HS-27A (cell line): ENCODE results near the gene KCNIP1.
A peak's percentile ranks its signal among the peaks of the same experiment; 100 is the strongest.

Experiments
- DNase-seq: peaks from one replicate; pipeline ENCODE4 v3.0.0-alpha.2; 2012; ENCODE audit warnings: low read depth, missing footprints

The KCNIP1 gene

DNA sequence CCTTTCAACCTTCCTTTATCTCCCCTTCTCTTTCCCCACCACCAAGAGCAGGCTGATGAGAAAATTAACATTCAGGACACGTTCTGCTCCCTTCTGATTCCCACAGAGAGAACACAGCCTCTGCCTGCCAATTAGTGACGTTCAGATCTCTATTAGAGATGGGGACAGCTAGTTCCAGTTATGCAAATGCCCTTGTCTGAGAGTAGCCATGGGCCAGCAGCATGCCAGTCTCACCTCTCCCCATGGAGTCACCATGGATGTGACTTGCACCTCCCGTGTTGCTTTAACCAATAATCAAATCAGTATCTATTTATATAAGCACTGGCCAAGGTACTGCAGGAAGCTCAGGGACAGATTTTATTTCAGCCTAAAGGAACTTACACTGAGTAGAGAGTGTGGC is 61.3 kb downstream of the KCNIP1 start:
- DNase-seq, result no peak

DNA sequence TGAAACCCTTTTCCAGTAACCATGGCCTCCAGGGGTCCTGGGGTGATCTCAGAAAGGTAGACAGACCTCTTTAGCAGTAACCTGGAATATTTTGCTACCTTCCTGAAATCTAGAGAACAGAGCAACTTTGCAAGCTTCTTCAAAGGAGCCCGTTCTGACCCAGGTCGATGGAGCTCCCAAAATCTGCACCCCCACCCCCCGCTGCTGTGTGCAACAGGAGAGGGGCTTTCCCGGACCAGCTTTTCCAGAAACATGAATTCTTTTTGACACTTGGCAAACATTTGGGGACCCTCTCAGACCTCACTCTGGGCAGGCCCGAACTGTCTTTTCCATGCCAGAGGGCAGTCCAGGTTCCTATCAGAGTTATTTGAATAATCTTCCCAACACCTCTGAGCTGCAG is 65.3 kb downstream of the KCNIP1 start:
- DNase-seq, result no peak

DNA sequence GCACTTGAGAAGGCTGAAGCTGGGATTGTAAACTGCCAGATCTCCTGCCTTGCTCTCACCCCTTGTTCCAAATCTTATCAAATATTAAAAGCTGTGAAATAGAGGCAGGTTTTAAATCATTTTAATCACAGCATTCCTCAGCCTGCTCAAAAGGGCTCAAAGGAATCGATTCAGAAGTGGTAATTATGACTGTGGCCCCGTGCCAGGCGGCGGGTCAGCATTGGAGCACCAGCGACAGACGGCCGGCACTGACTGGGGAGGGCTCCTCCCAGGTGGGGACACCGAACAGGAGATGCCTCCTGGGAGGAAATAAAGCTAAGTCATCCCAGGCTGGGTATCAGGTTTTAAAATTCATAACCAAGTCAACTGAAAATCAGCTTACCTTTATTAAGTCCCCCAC is 66.7 kb downstream of the KCNIP1 start:
- DNase-seq, result no peak

DNA sequence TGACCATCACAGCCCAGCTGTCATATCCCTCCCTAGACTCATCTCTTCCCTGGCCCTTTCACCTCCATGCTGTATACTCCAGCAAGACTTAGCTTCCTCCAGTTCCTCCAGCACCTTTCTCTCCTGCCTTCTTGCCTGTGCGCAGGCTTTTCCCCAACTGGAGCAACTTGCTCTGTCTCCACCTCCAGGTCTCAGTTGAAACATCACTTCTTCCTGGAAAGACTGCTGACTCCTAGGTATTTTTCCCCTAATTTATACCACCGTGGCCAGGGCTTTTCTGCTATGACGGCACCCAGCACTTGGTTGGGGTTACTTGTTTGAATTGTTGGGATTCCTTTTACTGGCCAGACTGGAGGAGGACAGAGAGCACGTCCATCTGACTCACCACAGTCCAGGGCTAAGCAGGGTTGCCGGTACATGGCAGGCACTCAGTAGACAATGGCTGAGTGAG is 67.5 kb downstream of the KCNIP1 start:
- DNase-seq, result peak; percentile 14

DNA sequence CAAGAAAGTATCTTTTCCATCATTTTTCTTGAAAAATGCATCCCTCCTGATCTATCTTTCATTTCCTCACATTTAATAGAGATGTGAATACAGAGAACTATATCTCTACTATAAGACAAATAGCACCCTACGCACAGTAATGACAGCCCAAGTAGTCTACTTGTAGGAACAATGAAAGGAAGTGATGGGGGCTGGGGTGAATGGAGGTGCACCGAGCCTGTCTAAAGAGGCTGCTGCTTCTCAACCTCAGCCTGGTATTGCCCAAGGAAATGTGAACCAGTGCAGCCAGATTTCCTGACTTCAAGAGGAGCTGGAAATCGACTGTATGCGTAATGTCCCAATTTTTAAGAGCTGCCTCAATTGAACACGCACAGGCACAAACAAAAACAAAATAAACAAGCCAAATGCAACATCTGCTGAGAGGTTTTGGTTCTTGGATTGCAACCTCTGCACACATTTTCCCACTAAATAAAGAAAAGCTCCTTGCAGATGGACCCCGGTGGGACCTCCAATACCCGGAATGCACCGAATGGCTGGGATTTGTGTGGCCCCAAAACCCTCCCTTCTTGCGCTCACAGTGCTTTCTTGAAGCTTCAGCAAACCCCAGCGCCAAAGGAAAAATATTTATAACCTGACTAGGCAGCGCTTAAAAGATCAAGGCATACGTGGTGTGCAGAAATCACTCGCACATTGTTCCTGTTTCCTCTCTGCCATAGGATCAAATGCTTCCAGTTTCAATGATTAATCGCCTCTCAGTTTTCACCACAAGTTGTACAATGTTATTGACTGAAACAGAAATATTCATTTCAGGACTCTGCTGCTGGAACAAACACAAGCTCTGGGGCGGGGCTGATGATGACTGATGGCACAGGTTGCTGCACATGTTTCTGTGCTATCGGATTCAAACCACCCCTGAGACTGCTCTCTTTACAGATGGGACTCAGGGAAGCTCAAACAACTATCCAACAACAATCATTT is 68.3 kb downstream of the KCNIP1 start:
- DNase-seq, result no peak

DNA sequence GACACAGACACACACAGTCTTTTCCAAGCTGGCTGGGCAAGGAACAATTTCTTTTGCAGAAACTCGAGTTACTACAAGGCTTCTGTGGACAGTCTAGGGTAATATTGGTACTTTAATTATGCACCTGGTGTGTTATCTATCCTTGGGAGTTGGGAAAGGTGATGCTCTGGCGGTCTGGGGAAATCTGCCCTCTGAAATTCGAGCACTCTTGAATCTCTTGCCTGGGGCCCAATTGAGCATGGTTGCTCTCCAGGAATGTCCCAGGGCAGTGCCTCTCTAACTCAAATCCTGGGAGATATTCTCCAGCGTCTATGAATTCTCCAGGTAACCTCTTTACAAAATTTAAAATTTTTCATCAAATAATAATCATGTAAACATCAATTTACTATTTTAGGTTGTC is 69.3 kb downstream of the KCNIP1 start:
- no peak for DNase-seq

DNA sequence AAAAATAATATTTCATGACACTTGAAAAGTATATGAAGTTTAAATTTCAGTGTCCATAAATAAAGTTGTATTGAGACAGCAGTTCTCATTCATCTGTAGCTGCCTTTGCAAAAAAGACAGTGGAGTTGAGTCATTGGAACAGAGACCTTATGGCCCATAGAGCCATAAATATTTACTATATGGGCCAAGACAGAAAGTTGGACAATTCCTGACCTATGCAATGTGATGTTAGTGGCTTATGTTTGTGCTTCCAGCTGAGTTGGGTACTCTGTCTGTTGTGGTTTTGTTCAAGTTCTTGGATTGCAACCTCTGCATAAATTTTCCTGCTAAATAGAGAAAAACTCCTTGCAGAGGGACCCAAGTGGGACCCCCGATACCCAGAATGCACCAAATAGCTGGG is 69.8 kb downstream of the KCNIP1 start:
- no peak for DNase-seq

DNA sequence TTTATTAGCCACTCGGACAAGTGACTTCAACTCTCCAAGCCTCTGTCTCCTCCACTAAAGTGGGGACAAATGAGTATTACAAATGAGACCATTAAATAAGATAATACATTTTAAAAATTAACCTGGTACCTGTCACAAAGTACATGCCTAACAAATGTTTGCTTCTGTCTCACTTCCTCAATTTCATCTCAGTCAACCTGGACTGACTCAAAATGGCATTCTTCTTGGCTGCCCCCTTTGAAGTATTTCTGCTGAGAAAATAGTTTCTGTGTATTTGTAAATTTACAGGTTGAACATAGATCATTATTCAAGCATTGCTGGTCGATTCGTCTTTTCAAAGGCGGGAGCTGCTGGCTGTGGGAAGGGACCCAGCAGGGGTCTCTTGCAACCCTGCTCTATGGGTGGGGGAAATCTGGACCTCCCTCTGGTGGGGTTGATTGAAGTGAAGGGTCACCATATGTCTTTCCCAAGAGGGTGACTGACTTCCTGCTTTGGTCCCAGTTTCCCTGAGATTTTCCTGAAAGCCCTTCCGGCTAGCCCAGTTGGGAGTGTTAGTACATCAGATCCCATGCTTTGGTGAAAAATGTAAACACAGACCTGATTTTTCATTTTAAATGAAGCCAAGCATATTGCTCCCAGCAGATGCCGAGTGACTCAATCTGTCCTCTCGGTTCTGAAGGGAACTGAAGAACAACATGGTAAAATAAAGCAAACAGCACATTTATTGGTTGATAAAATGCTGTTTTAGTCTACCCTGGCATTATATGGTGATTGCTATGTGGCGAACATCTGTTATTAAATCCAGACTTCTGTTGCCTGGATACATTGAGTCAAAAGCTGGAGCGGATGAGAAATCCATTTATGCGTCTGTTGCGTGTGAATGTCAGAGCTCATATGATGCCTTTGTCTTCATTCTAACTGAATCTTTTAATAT is 73.0 kb downstream of the KCNIP1 start:
- DNase-seq, result no peak

DNA sequence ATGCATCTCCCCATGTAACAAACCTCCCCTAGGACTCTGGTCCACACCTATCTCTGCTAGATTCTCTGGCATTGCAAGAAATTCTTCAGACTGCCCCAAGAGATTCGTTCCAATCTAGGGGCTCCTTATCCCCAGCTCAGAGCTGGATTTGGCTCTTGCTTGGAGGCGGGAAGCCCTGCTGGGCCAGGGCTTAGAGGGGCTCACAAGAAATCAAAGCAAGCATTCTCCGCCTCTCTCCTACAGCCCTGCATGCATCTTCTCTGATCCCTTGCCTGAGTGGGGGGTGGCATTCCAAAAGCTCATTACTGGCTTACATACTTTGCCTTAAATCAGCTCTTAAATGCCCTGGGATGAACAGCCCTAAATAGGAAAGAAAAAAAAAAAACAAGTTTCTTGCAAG is 75.8 kb downstream of the KCNIP1 start:
- no peak for DNase-seq

DNA sequence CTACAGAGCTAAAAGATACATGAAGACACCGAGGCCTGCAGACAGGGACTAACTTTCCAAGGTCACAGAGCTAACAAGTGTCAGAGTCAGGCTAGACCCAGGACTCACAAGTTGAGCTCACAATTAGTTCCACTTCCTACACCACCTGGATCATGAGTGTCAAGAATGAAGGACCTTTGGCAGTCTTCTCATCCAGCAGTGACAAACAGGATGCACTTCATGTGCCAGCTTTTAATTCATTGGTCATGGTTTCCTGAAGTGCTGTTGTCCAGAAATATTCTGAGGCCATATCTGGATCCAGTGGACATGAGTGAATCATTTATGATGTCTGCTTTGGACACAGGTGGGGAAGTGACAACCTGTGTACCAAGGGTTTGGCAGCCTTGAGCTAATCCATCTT is 77.4 kb downstream of the KCNIP1 start:
- no peak for DNase-seq

DNA sequence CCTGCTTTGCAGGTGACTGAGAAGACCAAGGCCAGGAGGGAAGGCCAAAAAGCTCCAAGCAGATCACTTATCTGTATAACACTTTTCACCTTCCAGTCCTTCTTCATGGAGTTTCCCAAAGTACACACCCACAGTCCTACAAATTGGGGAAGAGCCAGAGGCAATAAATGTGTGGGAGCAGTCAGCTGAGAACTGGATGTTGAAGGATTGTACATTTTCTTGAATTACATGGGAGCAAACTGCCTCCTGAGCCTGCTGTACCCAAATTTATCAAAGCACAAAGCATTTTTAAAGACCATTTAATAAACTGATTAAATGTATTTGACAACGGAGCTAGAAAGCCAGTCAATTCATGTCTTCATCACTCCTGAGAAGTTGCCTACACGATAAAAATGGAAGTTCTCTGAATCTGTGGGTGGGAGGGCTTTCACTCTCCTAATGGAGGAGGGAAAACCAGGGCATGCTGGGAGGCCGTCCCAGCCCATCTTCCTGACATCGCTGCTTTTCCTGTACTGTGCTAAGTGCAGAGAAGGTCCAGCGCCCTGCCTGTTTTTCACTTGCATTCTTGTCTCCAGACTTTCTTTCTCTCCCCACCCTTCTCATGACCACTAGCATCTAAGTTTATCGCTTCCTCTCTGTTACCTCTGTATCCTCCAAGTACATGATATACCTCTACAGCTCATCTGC is 79.0 kb downstream of the KCNIP1 start:
- DNase-seq, result no peak

DNA sequence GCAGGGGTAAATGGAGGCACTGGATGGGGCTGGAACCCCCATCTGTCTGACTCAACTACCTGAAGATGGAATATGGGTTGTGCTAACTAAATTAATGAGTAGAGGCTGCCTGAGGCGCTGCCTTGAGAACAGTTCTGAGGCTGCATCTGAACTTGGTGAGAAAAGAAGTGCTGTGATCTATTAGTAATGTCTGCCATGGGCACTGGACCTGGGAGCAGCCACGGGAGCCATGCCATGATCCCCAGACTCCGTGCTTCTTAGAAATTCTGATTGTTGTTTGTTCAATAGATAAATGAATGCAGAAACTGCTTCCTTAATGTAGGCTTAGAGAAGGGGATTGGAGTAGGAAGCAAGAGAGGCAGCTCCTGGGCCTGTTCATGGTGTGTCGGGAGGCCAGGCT is 80.2 kb downstream of the KCNIP1 start:
- DNase-seq, result no peak

DNA sequence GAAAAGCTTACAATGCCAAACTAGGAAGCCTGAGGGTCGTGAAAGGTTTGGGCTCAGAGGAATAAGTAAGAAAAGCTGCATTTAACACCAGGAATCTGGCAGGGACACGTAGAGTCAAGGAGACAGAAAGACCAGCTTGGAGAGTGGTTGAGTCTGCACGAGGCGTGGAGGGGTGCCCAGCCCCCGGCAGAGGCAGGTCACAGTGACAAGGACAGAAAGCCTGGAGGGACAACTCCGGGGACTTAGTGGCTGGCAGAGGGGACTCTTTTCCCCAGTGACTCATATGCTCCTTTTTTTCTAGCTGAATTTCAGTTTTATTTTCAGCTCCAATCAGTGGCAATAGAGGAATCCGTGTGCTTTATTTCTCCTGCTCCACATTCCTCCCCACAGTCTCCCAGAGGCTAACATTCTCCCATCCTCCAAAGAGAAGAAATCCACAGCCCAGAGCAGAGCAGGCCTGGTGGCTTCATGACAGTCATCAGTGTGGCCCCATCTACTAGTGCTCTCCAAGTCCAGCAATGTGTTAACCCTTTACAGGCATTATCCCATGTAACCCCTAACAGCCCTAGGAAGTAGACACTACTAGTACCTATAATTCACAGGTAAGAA is 80.7 kb downstream of the KCNIP1 start:
- DNase-seq, result no peak

DNA sequence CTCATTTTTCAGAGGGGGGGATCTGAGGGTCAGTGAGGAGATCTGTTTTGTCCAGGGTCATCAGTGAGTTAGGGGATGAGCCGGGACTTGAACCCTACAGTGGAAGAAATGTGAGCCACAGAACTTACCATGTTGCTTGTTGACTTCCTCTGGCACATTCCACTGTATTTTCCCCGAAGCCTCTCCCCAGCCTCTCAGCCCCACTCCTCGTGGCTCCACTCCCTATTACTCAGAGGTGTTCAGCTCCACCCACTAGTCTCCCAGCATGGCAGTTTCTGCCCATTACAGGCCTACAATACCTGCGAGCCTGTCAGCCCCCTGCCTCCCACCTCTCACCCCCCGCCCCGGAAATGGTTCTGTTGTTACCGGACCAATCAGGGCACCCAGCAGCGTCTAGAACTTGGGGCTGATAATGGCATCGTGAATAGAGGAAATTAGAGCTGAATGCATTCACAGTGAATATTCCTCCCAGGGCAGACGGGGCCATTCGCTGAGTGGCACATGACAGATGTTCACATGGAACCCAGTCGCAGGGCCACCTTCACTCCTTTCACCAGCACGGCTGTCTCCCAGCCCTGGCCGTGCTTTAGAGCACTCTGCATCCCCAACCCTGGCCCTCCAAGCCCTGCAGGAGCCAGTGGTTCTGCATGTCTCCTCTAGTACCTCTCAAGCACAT is 81.6 kb downstream of the KCNIP1 start:
- DNase-seq, result no peak

DNA sequence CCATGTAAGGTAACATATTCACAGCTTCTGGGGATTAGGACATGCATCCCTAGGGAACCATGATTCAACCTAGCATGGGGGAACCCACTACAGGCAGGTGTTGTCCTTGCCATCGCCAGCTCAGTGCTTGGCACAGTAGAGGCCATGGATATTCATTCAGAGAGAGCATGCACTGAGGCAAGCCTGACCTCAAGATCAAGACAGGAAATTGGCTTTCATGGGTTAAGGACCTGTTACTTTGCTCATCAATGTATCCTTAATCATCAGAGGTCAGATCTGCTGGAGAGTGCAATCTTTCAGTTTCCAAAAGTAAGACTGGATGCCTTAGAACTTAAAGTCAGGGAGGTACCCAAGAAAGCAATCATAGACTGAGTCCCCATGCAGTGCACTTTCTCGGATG is 84.0 kb downstream of the KCNIP1 start:
- DNase-seq, result no peak

DNA sequence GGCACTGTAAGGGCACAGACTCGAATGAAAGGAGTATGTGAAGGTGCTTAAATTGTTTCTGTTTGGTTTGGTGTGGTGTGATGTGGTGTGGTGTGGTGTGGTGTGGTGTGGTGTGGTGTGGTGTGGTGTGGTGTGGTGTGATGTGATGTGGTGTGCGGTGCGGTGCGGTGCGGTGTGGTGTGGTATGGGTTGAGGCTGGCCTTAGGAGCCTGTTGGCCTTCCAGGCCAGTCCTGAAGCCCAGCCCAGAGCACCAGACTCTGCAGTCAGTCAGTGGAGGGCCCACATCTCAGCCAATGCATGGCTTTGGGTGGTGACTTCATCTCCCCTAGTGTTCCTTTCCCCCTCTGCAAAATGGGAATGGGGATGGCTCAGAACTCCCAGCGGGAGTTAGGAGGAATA is 85.8 kb downstream of the KCNIP1 start:
- no peak for DNase-seq

DNA sequence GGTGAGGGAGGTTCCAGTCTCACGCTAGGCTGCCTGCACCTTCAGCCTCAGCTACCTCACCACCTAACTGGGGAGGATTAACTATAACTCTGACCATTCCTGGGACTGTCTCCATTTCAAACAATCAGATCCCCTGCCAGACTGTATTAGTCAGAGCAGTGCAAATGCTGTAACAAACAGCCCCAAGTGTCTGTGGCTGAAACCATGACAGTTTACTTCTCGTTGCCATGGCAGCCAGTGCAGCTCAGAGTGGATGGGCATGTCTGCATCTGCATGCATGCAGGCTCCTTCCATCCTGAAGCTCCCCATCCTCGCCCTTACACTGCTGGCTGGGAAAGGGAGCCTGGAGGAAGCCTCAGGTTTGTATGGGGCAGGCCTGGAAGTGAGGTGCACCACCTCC is 86.7 kb downstream of the KCNIP1 start:
- no peak for DNase-seq

DNA sequence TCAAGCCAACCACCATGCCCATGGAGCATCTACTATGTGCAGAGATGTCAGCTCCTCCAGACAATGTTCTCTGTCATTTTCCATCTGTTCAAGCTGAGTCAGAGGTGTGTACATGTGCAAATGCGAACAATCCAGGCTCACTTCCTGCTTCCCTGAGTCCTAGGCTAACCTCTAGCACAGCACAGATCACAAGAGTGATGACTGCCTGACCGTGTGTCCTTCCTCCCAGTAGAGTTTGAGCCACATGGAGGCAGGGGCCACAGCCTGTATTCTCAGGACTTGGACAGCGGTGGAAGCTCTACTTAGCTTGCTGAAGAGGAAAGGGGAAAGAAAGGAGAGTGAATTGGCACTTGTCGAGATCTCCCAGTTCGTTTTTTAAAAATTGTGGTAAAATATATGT is 87.2 kb downstream of the KCNIP1 start:
- no peak for DNase-seq

DNA sequence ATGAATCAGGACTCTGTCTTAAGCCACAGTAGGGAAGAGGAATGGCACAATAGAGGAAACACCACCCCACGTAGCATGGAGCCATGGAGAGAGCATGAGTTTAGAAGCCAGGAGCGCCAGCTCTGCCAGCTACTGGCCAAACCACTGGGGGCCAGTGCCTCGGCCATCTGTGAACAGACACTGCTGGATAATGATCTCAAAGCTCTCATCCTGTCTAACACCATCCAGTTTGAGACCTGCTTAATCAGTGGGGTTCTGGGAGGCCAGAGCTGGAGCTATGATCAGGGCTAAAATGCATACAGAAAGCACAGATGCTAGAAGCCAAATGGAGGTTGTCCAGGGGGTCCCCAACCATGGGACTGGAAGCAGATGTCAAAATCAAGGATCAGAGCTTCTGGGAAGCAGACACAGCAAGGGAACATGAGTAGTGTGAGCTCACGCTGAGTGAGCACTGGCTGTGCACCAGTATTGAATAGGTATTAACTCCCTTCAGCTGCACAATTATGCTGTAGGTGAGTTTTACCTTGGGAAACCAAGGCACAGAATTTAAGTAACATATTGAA is 92.7 kb downstream of the KCNIP1 start:
- no peak for DNase-seq

DNA sequence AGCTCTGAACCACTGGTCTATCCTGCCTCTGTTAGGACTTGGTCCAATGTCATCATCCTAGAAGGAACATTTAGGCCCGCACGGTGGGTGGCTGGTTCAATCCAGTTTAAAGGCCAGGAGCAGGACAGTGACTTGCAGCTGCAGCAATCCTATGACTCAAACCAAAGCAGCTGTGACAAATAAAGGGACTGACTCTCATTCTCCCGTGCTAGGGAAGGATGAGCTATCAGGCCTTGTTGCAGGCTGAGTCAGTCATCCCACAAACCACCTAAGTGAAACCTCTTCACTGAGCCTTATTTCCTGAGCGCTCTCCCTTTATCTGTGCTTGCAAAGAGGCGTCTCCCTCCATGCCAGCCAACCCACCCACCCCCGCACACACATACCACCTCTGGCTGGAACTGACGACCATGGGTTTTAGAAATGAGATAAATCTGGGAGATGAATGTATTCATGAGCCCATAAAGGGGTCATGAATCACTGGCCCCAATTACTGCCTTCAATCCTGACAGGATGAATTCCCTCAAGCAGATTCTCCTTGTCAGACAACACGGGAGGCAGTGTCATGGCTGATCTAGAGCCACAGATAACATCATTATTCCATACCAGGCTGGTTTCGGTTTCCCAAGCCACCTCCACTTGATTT is 93.4 kb downstream of the KCNIP1 start:
- DNase-seq, result no peak
